ACHN (cell line): ENCODE measurements around the gene OR52N4.
"Not testable (repeated sequence)": the region's sequence is repeated elsewhere in the genome, so short reads cannot be mapped to it uniquely, and the experiment has no call there.

ENCODE experiments used
- DNase-seq: peaks from one replicate; pipeline ENCODE4 v3.0.0-alpha.2; 2015
- in situ Hi-C: cut with HindIII; loops from 2 replicates; pipeline ENCODE4 v1.10.0; 2017; ENCODE audit warnings: low sequenced_read_pairs, low pct_ligation_motif_present, low pct_unique_long_range_greater_than_20kb

OR52N4 gene

GRCh38 chr11:5753943-5754342 is at the start of gene OR52N4:
TSS of gene OR52N4 (plus strand) at chr11:5754243. CDS start at chr11:5754741, 498 bp downstream.
- in situ Hi-C loops, result no loop called here
- no peak for DNase-seq

- DNase-seq, result no peak
- in situ Hi-C loops, result no loop called here
Observed at GRCh38 chr11:5705688-5706087, 48.4 kb upstream of the OR52N4 start.

GRCh38 chr11:5712507-5712906 is 41.5 kb upstream of the OR52N4 start:
- in situ Hi-C loops, result no loop called here
- peak; percentile 28 for DNase-seq

GRCh38 chr11:5713695-5714094 is 40.3 kb upstream of the OR52N4 start:
- in situ Hi-C loops, result no loop called here
- DNase-seq, result no peak

- in situ Hi-C loops, DNase-seq: not testable (repeated sequence)
Observed at GRCh38 chr11:5716518-5716917, 37.5 kb upstream of the OR52N4 start.

GRCh38 chr11:5719703-5720495 is 34.1 kb upstream of the OR52N4 start:
- in situ Hi-C loops, result no loop called here
- DNase-seq, result no peak

GRCh38 chr11:5722622-5723021 is 31.4 kb upstream of the OR52N4 start:
- DNase-seq, result no peak
- in situ Hi-C loops, result no loop called here

GRCh38 chr11:5726351-5726750 is 27.7 kb upstream of the OR52N4 start:
- no peak for DNase-seq
- in situ Hi-C loops, result no loop called here

- in situ Hi-C loops, result no loop called here
- no peak for DNase-seq
Observed at GRCh38 chr11:5727691-5728090, 26.4 kb upstream of the OR52N4 start.

GRCh38 chr11:5736396-5736795 is 17.6 kb upstream of the OR52N4 start, which contains the start of gene OR56B1:
TSS of gene OR56B1 (plus strand) at chr11:5736448. CDS start at chr11:5736517, 69 bp downstream.
- no peak for DNase-seq
- in situ Hi-C loops, result no loop called here

- no peak for DNase-seq
- in situ Hi-C loops, result no loop called here
Observed at GRCh38 chr11:5737091-5737490, 17.0 kb upstream of the OR52N4 start.

- in situ Hi-C loops, result no loop called here
- no peak for DNase-seq
Observed at GRCh38 chr11:5737670-5738392, 16.2 kb upstream of the OR52N4 start.

- no peak for DNase-seq
- in situ Hi-C loops, result no loop called here
Observed at GRCh38 chr11:5738431-5738830, 15.6 kb upstream of the OR52N4 start.

GRCh38 chr11:5746614-5747013 is 7.4 kb upstream of the OR52N4 start:
- in situ Hi-C loops, result no loop called here
- no peak for DNase-seq

- DNase-seq, result no peak
- in situ Hi-C loops, result no loop called here
Observed at GRCh38 chr11:5749836-5750235, 4.2 kb upstream of the OR52N4 start.

- no peak for DNase-seq
- in situ Hi-C loops, result no loop called here
Observed at GRCh38 chr11:5767056-5767455, 13.0 kb downstream of the OR52N4 start.

- DNase-seq, result no peak
- in situ Hi-C loops, result no loop called here
Observed at GRCh38 chr11:5783255-5783654, 29.2 kb downstream of the OR52N4 start, which contains the start of gene OR52N5. TSS of gene OR52N5 (minus strand) at chr11:5783355. CDS start at chr11:5778634, 4,721 bp downstream.

GRCh38 chr11:5791165-5791564 is 37.1 kb downstream of the OR52N4 start, which contains the start of gene OR52N1:
TSS of gene OR52N1 (minus strand) at chr11:5791265. CDS start at chr11:5788816, 2,449 bp downstream.
- DNase-seq, result no peak
- in situ Hi-C loops, result no loop called here

GRCh38 chr11:5796541-5796940 is 42.5 kb downstream of the OR52N4 start:
- no peak for DNase-seq
- in situ Hi-C loops, result no loop called here

- DNase-seq, result no peak
- in situ Hi-C loops, result no loop called here
Observed at GRCh38 chr11:5803982-5804381, 49.9 kb downstream of the OR52N4 start.
